ENCODE measurements around the gene TUFT1.

- TF ChIP-seq POLR2AphosphoS5 (IDR thresholded peaks at IDR 0.05; ENCODE audit: low read depth, low read length) (no peak), NRF1 (IDR thresholded peaks at IDR 0.05; ENCODE audit: low read depth, low read length) (no peak), POU5F1 (IDR thresholded peaks at IDR 0.05; ENCODE audit: low read depth, low read length) (no peak), MAX (IDR thresholded peaks at IDR 0.05) (no peak), RNF2 (IDR thresholded peaks at IDR 0.05; ENCODE audit: borderline replicate concordance, low read depth, low read length, missing control alignments, poor library complexity, severe bottlenecking) (no peak), MAFK (IDR thresholded peaks at IDR 0.05; ENCODE audit: low read depth, low read length) (no peak)
These were observed 29.5 kb upstream of the TUFT1 start for GRCh38 chr1:151510614-151510956.
